D341Med (cell line): Measurements from ENCODE around the gene FAM168B.
A peak's percentile ranks its signal among the peaks of the same experiment; 100 is the strongest.
"Not testable (repeated sequence)": the region's sequence is repeated elsewhere in the genome, so short reads cannot be mapped to it uniquely, and the experiment has no call there.

Experiments
- DNase-seq: peaks from one replicate; pipeline ENCODE4 v3.0.0; 2012; ENCODE audit warnings: low spot score

FAM168B gene, protein sequence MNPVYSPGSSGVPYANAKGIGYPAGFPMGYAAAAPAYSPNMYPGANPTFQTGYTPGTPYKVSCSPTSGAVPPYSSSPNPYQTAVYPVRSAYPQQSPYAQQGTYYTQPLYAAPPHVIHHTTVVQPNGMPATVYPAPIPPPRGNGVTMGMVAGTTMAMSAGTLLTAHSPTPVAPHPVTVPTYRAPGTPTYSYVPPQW

DNA sequence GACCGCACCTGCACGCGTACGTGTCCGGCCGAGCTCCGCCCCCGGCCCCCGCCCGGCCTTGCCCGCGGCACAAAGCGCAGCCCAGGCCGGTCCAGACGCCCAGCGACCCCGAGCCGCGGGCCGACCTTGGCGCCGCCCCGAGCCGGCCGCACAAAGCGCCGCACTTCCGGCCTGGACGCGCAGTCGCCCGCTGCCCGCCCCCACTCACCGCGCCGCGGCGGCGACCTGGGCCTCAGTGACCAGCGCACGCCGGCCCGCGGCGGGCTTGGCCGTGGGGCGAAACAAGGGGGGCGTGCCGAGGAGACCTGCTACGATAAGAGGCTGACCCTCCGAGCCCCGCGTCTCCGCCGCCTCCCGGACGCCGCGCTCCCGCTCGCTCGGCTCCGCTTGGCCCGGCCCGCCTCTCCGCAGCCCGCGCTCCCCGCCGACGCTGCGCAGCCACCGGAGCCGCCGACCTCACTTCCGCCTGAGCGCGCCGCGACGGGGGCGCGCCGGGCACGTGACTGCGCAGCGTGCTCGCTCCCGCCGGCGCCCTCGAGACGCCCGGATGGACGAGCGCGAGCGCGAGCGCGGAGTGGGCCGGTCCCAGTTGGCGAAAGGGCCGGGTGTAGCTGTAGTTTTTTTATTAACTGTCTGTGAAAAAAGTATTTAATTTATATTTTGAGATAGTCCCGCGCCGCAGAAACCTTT lies at the start of gene FAM168B:
Gene FAM168B, minus strand, starts transcription at position 455 of the 690 bp plus-strand sequence. CDS start 10,814 bp downstream, outside the sequence.
- DNase-seq, result peak; percentile 94

- no peak for DNase-seq
Observed at GRCh38 chr2:131142849-131143248, 49.6 kb upstream of the FAM168B start.

GRCh38 chr2:131140581-131140980 lies 47.3 kb upstream of the FAM168B start:
- no peak for DNase-seq

GRCh38 chr2:131132729-131133128 lies 39.5 kb upstream of the FAM168B start:
- no peak for DNase-seq

- DNase-seq, result no peak
Observed at GRCh38 chr2:131130298-131130596, 37.0 kb upstream of the FAM168B start.

DNA sequence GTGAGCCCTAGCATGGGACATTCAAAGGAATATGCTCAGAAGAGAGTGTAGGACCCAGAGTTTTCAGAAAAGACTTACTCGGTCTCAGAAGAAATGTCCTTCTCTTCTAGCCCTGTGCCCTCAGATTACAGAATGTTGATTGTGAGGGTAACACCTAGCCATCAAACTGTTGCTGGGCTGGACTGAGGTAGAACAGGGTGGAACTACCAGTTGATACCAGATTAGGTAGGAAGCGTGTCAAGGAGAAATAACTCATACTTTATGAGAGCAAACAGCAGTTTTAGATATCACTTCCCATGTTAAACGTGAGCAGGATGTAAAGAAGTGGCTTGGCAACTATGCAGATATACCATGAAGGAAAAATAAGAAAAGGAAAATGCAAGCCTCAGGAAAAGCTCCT lies 34.7 kb upstream of the FAM168B start:
- DNase-seq, result no peak

DNA sequence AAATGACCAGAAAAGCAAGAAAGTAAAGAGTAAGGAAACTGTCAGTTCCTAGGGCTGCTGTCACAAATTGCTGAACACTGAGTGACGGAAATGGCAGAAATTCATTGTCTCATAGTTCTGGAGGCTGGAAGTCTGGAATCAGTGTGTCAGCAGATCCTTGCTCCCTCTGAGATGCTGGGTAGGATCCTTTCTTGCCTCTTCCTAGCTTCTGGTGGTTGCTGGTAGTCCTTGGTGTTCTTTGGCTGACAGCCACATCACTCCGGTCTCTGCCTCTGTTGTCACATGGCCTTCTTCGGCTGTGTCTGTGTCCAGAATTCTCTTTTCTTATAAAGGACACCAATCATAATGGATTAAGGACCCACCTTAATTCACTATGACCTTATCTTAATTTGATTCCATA lies 33.8 kb upstream of the FAM168B start:
- DNase-seq, result no peak

DNA sequence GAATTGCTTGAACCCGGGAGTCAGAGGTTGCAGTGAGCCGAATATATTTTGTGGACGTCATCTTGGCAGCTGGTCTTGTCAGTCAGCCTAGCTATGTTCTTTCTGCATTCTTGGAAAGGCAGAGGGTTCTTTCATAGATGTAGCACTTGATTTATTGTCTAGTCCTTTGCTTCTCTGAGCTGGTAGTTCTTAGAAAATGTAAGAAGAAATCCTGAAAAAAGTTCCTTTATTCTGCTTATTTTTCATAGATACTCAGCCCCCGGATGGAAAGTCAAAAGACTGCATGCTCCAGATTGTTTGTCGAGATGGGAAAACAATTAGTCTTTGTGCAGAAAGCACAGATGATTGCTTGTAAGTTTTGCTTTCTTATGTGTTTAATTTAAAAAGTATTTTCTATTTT lies 33.2 kb upstream of the FAM168B start:
- no peak for DNase-seq

DNA sequence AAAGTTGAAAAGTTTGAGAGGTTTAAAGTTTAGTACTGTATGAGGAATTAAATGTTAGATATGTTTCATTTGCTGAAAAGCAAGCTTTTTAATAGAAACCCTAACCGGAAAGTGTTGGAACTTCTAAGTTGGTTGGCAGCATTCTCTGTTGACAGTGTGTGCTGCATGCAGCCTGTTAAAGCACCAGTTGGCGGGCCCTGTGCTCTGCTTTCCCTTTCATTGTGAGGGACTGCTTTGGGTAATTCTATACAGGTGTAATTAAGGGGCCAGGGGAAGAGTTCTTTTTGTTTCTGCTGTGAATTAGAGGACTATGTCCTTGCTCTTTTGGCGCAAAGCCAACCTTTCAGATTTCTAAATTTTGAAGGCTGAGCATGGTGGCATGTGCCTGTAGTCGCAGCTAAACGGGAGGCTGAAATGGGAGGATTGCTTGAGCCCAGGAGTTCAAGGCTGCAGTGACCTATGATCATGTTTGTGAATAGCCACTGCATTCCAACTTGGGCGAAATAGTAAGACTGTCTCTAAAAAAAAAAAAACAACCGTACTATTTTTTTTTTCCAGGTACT lies 32.0 kb upstream of the FAM168B start:
- DNase-seq, result no peak

- no peak for DNase-seq
Observed at GRCh38 chr2:131123192-131123591, 29.9 kb upstream of the FAM168B start.

- DNase-seq, result no peak
Observed at GRCh38 chr2:131122496-131122895, 29.2 kb upstream of the FAM168B start.

DNA sequence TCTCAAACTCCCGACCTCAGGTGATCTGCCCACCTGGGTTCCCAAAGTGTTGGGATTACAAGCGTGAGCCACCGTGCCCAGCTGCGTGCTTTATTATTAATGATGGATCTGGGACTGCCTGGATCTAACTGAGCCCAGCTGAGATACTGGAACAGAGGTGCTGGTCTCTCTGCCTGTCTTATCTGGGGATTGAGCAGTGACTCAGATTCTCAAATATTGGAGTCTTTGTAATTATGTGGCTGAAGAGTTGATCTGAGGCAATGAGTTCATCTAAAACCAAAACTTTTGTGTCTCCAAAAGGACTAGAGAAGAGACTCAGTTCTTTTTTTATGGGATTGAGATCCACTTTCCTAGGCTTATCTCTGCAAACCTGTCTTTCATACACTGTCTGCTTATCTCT lies 28.2 kb upstream of the FAM168B start:
- DNase-seq, result no peak

GRCh38 chr2:131120815-131121317 lies 27.6 kb upstream of the FAM168B start:
- no peak for DNase-seq

GRCh38 chr2:131115752-131116151 lies 22.5 kb upstream of the FAM168B start:
- DNase-seq, result no peak

DNA sequence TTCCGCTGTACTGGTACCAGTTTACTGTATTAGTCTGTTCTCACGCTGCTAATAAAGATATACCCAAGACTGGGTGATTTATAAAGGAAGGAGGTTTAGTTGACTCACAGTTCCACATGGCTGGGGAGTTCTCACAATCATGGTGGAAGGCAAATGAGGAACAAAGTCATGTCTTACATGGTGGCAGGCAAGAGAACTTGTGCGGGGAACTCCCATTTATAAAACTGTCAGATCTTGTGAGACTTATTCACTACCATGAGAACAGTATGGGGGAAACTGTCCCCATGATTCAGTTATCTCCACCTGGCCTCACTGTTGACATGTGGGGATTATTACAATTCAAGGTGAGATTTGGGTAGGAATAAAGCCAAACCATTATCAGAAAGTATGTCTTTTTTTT lies 21.7 kb upstream of the FAM168B start:
- DNase-seq, result not testable (repeated sequence)

DNA sequence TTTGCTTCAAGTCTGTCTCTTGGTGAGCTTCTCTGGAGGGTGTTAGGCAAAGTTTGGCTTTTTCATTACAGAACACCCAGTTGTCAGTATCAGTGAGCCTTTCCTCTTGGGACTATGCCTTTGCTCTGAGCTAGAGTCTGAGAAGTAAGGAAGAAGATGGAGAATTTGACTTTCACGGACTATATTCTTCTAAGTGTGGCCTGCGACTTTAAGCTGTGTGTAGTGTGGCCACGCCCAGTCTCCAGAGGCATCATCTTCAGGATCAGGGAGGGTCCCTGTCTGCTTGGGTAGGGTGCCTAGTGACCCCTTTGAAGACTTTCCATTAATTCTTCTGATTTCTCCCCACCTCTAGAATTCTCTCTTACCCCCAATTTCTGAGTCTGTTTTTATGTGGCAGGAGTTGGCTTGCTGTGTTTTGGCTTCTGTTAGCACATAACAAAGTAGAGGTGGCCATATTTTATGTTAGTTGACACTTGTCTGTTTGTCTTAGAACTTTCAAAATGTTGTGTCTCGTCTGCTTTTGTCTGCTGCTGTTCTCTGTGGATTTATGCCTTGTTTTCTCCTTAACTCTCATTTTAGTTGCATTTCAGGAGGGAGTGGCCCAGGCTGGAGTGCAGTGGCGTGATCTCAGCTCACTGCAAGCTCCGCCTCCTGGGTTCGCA lies 20.4 kb upstream of the FAM168B start:
- no peak for DNase-seq

DNA sequence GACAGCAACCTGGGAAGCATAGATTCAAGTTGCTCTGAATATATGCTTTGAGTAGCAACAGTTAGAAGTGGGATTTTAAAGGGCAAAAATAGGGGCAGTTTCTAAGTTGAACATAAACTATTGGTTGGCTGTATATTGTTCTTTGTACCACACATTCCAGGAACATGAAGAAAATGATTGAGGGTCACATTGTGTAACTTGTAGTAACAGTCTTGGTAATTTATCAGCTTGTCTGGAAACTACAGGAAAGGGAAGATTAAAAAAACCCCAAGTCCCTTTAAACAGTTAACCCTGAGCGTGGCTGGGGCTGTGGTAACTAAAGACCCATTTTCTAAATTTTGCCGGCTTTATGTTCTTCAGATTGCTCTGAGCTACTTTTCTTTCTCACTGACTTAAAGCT lies 19.3 kb upstream of the FAM168B start:
- no peak for DNase-seq

DNA sequence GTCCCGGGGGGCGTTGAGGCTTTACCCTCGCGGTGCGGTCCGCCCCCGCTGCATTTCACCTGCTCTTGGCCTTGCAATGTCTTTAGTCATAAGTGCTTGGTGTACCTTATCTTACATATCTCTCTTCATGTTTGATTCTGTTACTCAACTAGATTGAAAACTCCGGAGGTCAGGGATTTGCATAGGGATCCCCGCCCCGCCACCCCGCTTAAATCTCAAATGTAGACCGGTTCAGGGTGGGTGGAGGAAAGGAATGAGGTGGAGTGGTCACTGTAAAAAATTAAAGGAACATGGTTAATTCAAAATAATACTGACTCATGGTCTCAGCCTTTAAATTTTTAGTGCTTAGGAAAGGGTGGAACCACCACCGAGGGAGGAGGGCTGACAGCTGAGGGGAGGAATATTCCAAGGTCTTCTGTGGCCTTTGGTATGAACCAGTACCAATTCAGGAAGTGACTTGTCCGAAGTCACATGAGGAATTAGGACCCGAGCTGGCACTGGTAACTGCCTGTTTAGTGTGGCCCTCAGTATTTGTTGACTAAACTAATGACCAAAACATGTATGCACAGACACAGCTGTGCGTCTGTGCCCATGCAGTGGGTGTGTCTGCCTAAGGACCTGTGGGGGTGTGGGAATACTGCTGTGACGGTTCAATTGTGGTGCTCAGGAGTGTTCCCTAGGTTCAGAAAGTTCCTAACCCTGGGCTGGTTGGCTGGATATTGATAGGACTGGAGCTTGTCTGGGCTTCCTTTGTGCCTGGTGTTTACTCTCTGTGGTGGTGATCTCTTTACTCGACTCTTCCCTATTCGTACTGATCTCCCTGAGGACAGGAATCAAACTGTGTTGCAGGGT lies 12.9 kb upstream of the FAM168B start:
- DNase-seq, result no peak

DNA sequence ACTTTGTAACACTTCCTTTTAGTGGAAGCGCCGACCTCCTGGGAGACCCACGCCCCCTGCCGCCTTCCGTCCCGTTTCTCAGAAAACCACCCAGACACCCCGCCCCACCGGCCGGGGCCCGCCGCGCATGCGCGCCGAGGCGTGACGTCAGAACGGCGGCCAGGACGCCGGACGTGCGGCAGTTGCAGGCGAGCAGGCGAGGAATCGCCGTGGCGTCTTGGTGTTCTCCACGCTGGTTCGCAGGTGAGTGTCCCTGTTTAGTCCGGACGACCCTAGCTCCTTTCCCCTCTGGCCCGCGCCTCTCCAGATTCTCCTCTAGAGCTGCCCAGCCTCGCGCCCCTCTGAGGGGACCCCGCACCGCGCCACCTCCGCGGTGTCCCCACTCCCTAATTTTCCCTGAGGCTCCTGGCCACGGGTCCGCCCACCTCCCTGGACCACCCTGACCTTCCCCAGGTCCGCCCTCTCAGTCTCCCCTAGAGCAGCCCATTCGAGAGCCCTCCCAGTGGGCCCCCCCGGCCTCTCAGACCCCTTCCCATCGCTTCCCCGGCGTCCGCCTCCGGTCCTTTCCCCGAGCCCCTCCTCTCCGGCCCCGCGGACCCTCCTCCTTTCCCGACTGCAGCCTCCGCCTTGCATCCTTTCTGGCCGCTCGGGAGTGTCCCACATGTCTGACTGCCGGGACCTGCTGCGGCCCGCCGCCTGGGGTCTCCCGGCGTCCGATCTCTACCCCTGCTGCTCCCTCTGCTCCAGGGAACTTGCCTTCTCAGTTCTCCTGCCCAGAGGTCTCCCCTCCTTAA lies 12.1 kb upstream of the FAM168B start, which contains the start of gene PLEKHB2:
Gene PLEKHB2, plus strand, starts transcription at position 181 of the 794 bp plus-strand sequence. CDS start 15,606 bp downstream, outside the sequence.
- peak; percentile 97 for DNase-seq

DNA sequence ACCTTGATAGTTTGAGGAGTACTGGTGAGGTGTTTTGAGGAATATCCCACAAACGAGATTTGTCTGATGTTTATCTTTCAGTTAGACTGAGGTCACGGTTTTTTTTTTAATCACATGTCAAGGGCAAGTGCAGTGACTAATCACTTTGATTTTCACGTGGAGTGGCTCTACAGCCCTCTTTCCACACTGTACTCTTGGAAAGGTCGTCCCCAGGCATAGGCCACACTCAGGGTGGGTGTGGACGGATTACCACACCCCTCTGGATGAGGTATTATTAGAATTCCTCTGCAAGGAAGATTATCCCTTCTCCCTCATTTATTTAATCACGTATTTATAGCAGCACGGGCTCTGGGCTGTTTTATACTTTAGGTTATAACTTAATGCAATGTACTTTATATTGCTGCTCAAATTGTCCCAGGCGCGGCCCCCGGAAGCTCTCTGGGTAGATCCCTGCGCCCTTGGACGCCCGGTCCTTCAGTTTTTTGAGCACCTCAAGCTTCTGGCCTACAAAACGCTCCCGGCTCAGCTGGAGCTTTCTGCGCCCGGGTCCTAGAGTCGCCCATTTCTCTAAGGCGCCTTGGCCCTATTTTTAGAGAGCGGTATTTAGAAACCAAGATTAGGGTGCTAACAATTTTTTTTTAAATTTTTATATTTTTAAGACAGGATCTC lies 11.4 kb upstream of the FAM168B start:
- peak; percentile 80 for DNase-seq

DNA sequence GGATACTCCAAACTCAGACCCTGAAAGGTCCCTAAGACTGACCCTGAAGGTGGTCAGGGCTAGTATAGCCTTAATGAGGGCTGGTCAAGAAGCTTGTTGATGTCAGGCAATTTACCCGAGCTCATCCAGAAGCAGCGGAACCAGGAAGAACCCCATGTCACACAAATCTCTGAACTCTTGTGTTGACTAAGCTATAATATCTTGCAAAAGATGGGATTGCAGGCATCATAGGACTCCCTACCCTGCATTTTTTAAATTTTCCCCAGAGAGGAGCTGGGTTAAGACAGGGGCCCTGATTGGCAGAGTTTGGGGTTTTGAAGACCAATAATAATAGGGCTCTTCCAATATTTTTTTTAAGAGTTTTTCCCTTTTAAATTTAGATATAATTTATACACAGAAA lies 9.9 kb upstream of the FAM168B start:
- DNase-seq, result no peak
